ENCODE data around the gene BLTP2.

DNA sequence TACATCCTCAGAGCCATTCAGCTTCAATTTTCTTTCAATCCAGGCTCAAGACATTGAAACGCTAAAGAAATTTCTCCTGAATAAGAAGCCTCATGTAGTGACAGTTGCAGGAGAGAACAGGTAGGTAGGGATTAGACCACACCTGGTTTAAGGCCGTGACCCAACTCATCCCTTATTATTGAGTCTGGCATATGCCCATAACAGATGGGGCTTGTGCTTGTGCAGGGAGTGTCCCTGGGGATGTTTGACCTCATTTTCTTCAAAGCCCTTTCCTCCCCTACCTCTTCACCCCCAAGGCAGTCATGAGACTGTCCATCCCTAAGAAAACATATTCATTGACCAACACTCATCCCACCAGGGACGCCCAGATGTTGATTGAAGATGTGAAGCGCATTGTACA, 41.3 kb upstream of the BLTP2 start:
- no peak for TF ChIP-seq CTCF (conservative IDR thresholded peaks at IDR 0.05)
- no peak for TF ChIP-seq EZH2 (IDR thresholded peaks at IDR 0.05; ENCODE audit: low read depth)

All from PC-9 (cell line).